NCI-H510A (cell line): Measurements from ENCODE around the gene IL12A.

Source experiments
- DNase-seq: peaks from one replicate; lab custom pipeline; 2025; lab: John Stamatoyannopoulos, UW

The IL12A gene

DNA sequence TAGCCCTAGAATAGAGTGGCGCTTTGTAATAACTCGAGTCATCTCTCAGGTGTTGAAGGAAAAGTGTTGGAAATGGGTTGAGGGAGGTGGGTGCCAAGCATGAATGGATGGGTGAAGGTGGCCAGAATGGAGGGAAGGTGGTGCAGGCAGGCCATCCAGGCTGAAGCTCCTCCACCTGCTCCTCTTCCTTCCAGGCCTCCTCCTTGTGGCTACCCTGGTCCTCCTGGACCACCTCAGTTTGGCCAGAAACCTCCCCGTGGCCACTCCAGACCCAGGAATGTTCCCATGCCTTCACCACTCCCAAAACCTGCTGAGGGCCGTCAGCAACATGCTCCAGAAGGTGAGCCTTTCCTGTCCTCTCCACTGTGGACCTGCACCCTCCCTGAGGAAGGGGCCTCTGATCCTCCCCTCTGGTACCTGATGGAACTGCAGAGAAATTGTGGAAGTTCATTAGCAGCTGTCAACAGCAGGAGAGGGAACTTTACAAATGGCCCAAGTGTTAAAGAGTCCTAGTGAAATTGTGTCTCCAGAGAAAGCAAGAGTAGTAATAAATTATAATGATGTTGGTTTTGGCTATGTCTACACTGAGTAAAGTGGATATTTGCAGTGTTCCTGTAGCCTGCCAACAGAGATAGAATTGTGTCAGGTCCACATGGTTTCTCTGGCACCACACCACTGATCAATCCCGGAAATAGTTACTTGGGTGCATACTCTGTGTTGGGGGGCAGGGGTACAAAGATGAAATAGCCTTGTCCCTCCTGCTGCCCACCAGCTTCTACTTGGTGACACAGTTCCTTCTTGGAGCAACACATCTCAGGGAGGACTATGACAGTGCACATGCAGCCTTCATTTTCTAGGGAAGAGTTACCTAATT is 1.6 kb downstream of the IL12A start:
- no peak for DNase-seq

GRCh38 chr3:159991591-159991990 is 3.0 kb downstream of the IL12A start:
- DNase-seq, result no peak

DNA sequence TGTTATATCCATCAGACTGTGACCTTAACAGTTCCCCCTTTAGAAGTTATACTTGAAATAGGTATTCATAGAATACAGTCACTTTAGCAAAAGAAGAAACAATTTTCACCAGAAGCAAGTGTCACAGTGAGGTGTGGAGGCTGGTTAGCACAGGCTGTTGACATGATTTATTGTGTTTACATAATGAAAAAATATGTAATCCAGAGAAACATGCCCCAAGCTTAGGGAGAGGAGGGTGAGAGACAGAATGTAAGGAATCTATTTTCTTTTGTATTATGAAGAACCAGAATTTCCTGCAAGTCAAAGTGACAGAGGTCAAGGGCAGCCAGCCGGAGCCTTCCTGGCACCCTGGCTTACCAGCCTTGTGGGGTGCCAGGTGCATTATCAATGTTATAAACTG is 4.0 kb downstream of the IL12A start:
- no peak for DNase-seq

- DNase-seq, result no peak
These were observed 5.5 kb downstream of the IL12A start for GRCh38 chr3:159994182-159994581.

- no peak for DNase-seq
These were observed 6.5 kb downstream of the IL12A start for GRCh38 chr3:159995091-159995490.

DNA sequence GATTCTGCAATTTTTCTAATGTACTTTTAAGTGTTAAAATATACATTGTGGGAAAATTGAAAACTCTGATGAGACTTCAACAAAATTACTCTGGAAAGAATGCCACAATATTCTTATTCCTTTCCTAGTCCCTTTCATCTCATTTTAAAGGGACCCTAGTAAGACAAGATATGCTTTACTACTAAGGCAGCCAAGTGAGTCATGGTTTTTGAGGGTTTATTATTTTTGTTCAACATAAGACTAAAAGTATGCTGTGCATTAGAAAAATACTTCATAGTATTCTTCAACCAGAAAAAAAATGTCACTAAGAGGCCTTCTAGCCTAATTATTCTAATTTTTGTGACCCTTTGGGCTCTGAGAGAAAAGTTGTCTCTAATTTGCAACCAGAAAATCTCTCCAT is 7.4 kb downstream of the IL12A start:
- DNase-seq, result no peak

DNA sequence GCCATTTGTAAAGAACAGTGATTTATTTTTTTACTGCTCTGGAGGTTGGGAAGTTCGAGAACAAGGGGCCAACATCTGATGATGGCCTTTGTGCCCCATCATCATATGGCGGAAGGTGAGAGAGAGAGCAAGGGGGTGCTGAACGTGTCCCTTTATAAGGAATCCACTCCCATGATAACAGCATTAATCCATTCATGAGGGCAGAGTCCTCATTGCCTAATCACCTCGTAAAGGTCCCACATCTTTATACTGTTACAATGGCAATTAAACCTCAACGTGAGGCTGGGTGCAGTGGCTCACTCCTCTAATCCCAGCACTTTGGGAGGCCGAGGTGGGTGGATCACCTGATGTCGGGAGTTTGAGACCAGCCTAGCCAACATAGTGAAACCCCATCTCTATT is 8.3 kb downstream of the IL12A start:
- no peak for DNase-seq

DNA sequence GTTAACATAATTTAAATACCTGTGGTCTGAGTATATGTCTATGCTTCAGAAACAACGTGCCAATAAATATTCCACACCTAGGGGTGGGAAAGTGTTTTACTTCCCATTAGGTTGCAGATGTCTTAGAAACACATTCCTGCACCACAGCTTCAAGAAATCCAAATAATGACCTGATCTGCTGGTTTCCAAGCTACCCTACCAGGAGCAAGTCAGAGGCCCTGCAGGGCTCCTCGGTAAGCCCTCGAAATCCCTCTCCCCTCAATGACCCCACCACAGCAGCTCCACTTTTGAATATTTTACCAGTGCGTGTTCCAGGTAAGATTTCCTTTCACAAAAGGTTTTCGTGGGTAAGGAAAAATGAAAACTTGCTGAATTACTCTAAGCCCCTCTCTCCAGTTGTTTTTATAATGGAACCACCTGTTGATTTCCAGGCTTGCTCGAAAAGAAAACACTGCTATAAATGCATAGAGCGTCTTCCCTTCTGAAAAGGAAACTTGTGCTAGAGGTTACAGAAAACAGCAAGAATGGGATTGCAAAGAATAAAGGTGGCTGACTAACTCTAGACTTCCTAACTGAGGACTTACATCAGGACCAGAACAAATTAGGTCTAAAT is 12.6 kb downstream of the IL12A start:
- no peak for DNase-seq

DNA sequence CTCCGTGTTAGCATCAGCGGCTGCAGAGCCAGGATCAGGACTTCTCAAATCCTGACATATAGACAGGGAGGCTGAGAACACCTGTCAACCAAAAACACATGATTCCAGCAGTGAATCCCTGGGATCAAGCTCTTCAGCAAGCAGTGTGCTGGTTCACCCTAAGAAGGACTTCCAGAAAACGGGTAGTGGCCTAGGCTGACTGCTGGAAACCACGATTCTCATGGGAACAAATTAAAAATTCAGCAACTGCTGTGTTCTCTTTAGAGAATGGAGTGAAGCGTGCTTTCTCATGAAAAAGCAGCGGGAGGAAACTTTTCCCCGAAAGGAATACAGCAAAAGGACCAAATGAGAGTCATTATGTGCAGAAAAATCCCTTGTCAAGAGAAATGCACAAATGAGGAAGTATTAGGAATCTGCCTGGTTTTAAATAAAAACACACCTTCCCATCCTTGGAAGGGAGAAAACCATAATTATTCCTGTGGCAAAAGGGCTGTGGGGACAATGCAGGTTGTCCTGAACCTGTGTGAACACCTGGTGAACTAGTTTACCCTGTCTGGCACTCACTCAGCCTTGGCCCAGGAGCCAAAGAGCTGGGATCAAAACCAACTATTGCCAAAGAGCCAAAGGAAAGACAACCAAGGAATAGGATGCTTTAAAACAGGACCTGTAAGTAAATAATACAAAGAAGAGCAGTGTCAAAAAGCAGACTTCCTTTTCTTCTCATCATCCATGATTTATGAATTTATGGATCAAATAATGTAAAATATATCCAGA is 13.4 kb downstream of the IL12A start:
- DNase-seq, result no peak

- peak; percentile 10 for DNase-seq
These were observed 15.0 kb downstream of the IL12A start for GRCh38 chr3:160003520-160004128.

- DNase-seq, result no peak
These were observed 16.4 kb downstream of the IL12A start for GRCh38 chr3:160005004-160005403.

DNA sequence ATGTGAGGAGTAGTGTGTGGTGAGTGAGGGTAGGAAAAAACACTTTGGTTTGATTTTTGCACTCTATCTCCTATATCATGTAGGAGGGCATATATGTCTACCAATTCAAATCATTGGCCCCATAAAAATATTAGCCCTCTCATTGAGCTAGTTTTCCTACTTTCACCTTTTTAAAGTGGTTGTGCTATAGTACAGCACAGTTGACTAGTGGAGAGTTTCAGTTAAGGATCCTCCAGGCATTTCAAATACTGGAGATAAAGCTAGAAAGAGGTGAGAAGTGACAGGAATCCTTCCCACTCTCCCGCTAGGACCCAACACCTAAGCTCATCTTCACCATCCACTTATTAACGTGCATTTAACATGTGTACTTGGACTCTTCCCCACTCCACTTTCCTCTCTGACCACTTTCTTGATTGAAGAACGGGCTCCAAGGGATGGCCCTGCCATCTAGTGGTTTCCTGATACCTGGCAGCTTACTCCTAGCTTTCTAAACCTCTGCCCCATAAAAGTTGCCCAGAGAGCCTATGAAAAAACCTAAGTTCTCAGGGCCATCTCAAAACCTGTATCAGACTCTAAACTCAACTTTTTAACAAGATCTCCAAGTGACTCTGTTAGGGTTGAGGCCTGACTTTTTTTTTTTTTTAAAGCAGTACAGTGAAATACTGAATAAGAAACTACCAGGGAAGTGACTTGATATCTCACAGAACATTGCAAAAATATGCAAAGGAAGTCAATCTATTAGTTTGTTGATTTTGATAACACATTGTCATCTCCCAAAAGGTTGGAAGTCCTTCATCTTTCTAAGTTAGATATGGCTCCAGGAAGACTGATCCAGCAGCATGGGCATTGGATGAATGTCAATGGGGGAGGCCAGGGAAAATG is 17.9 kb downstream of the IL12A start:
- peak; percentile 11 for DNase-seq

GRCh38 chr3:160008961-160009360 is 20.3 kb downstream of the IL12A start:
- no peak for DNase-seq

DNA sequence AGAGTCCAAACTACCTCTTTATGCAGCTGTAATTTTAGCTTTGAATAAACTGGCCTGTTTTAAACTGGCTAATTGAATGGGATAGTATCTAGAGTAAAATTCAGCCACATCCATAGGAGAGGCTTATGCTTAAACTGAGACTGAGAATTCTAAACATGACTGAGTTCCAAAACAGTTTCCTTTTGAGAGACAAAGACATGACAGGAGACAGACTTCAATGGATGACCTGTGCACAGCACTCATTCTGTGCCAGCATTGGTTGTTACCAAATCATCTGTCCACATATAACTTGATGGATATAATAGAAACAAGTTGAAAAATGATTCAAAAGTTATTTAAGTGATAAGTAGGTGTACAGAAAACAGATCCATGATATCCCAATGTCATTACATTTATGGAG is 20.9 kb downstream of the IL12A start:
- no peak for DNase-seq

DNA sequence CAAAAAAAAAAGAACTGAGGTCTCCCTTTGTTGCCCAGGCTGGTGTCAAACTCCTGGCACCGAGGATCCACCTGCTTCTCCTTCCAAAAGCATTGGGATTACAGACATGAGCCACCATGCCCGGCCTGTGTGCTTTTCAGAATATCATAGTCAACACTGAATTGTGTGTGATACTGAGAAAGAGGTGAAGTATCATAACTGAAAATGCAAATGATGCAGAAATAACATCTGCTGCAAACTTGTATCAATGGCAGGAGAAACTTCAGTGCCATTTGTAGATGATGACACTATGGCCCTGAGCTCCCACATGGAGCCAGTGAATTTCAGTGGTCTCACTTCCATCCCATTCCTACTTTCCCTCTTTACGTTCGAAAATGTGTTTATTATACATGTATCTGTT is 21.9 kb downstream of the IL12A start:
- no peak for DNase-seq

GRCh38 chr3:160012108-160012507 is 23.5 kb downstream of the IL12A start:
- no peak for DNase-seq

GRCh38 chr3:160016972-160017371 is 28.3 kb downstream of the IL12A start:
- no peak for DNase-seq

DNA sequence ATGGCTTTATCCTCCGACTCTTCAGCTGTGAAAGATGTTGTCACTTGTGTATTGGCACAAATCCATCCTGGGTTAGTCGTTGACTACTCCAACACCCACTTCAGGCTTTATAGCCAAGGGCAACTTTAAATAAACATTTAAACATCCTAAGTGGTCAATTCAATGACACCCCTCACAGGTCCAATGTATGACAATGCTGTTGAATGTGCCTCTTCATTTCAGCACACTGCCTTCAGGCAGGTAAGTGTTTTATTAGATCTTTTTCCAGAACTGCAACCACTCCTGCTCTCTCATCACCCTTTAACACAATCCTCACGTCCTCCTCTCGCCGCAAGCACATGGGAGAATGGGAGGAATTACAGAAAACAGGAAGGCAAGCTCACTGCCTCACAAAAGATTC is 30.3 kb downstream of the IL12A start:
- peak; percentile 81 for DNase-seq

DNA sequence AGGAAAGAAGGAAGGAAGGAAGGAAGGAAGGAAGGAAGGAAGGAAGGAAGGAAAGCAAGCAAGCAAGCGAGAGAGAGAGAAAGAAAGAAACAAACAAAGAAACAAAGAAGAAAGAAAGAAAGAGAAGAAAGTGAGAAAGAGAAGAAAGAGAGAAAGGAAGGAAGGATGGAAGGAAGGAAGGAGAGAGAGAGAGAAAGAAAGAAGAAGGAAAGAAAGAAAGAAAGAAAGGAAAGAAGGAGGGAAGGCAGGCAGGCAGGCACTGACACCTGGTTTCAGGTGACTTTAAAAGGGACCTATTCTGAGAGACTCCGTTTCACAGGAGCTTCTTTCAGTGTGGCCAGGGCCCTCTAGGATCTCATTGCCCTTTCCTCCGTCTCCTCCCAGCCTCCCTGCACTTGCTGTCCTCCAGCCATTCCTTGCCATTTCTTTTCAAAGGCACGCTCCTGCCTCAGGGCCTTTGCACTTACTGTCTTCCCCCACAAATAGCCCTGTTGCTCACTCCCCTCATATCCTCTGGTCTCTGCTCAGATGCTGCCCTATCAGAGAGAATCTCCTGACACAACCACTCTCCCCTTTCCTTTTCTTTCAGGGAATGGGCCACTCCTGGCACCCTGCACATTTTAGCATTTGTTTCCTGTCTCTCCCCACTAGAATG is 31.5 kb downstream of the IL12A start:
- DNase-seq, result no peak

DNA sequence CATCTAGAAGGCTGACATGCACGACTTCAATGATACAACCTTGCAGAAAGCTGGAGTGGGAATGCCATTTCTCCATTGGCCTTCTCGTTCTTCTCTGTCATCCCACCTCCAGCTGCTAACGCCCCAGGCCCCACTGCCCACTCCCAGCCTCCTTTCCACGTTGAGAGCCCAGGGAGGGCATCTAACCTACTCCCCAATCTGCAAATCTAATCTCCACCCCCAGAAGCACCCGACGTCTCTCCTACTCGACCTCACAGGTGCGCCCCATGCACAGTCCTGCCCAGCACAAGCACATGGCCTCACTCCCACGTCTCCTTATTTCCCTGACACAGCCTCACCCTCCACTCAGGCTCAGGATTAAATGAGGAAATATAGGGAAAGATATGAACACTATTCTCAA is 33.4 kb downstream of the IL12A start:
- no peak for DNase-seq

GRCh38 chr3:160023476-160023875 is 34.8 kb downstream of the IL12A start:
- no peak for DNase-seq
